OCI-M2 (cell line): ENCODE data around the gene SNAPC2.
"Not testable (repeated sequence)": the region's sequence is repeated elsewhere in the genome, so short reads cannot be mapped to it uniquely, and the experiment has no call there.

ENCODE experiments used
- DNase-seq: peaks from one replicate; lab custom pipeline; 2025; ENCODE audit not compliant: unreplicated experiment; lab: John Stamatoyannopoulos, UW

The SNAPC2 gene

DNA sequence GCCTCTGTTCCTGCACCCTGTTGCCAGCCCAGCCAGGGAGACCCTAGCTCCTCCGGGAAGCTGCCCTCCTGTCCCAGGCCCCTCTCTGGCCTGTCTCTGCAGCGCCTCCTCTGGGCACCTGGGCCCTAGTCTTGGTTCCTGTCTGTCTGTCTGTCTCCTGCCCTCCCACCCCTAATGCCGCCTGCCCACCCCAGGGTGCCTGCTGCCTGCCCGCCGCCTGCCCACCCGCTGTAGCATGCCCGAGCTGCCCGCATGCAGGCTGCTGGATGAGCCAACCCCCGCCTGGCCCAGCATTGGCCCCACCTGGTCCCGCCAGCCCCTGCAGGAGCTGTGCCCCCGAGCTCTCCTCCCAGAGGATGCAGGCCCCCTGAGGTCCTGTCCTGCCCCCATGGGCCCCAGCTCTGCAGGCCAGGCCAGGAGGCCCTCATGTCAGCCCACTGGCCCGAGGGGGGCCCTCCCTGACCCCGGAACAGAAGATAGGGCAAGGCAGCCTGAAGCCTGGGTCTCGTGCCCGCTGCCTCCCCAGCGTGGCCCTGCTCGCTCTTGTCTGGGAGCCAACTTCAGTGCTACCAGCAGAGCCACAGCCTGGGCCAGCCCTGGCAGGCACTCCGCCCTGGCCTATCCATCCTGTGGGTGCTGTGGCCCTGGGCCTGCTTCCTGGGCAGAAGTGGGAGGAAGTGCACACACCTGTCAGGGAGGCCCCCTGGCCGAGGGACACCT is 11.2 kb upstream of the SNAPC2 start:
- DNase-seq = no peak

DNA sequence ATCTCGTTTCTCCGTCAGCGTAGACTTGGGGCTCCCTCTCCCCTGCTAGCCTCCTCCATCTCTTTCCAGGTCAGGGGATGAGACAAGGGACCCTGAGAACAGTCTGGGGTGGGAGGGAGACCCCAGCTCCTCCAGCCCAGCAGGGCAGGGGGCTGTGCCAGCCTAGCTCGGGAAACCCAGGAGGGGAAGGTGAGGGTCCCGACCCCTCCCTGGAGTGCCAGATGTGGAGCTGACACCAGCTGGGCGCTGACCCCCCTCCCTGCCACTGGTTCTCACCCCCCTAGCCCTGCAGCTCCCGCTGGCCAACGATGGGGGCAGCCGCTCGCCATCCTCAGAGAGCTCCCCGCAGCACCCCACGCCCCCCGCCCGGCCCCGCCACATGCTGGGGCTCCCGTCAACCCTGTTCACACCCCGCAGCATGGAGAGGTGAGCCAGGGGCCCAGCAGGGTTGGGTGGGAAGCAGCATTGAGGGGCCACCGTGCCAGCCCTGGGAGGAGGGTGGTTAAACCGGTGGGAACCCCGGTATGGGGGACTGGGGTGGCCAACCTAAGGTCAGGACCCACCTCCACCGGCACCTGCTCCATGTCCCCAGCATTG is 10.6 kb upstream of the SNAPC2 start:
- DNase-seq = no peak

DNA sequence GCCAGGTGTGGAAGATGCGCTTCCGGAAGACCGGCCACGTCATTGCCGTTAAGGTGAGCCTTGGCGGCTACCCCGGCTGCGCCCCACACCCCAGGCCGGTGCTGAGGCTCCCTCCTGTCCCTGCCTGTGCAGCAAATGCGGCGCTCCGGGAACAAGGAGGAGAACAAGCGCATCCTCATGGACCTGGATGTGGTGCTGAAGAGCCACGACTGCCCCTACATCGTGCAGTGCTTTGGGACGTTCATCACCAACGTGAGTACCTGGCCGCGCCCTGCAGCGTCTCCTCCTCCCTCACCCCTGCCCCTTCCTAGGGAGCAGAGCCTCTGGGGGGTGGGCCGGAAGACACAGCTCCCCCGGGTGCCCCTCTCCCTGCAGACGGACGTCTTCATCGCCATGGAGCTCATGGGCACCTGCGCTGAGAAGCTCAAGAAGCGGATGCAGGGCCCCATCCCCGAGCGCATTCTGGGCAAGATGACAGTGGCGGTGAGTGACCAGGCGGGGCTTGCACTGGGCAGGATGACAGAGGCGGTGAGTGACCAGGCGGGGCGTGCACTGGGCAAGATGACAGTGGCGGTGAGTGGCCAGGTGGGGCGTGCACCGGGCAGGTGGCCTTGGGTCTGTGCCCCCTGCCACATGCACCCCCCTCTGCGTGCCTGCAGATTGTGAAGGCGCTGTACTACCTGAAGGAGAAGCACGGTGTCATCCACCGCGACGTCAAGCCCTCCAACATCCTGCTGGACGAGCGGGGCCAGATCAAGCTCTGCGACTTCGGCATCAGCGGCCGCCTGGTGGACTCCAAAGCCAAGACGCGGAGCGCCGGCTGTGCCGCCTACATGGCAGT is 9.6 kb upstream of the SNAPC2 start:
- no peak for DNase-seq

GRCh38 chr19:7911508-7912143 is 8.5 kb upstream of the SNAPC2 start:
- no peak for DNase-seq

DNA sequence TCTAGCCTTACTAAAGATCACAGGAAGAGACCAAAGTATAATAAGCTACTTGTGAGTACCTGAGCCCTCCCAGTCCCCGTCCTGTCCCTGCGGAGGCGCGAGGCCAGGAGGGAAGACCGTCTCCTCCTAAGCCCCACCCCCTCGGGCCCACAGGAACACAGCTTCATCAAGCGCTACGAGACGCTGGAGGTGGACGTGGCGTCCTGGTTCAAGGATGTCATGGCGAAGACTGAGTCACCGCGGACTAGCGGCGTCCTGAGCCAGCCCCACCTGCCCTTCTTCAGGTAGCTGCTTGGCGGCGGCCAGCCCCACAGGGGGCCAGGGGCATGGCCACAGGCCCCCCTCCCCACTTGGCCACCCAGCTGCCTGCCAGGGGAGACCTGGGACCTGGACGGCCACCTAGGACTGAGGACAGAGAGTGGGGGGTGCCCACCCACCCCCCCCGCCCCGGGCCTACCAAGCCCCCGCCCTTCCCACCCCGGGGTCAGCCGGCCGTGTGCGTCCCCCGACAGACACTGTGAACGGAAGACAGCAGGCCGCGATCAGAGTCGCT is 7.9 kb upstream of the SNAPC2 start:
- DNase-seq = no peak

DNA sequence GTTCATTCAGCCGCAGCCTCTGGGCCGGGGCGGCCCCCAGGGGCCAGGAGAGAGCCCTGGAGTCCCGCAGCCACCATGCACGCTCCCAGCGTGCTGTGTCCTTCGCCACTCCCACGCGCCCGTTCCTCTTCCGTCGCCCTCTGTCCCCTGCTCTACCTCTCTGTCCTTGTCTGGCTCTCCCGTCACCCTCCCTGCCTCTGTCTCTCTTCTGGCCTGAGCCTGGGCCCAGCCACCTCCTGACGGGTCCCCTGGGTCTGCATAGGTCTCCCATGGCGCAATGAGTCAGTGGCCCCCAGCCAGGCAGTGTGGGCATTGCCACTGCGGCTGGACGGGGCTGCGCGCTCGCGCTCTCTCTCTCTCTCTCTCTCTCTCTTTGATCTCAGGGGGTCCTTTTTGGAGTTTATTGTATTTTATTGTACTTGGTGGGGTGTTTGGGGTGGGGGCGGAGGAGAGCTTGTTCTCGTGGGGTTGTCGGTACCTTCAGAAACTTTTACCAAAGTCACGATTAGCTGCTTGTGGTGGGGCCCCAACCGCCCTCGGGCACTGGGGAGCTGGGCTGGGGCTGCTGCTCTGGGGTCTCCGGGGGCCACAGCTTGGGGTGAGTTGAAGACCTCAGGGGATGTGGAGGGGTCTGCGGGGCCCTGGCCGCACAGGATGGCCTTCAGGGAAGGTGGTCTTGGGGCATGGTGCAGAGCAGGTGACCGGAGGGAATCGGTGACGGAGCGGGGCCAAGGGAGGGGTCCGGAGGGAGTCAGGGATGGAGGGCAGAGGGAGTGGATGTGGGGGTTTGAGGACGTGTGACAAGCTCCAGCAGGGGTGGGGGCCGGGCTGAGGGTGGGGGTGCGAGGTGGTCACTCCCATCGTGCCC is 7.2 kb upstream of the SNAPC2 start:
- no peak for DNase-seq

- no peak for DNase-seq
Observed at GRCh38 chr19:7913652-7914051, 6.5 kb upstream of the SNAPC2 start.

- DNase-seq = no peak
Observed at GRCh38 chr19:7914099-7914498, 6.0 kb upstream of the SNAPC2 start.

DNA sequence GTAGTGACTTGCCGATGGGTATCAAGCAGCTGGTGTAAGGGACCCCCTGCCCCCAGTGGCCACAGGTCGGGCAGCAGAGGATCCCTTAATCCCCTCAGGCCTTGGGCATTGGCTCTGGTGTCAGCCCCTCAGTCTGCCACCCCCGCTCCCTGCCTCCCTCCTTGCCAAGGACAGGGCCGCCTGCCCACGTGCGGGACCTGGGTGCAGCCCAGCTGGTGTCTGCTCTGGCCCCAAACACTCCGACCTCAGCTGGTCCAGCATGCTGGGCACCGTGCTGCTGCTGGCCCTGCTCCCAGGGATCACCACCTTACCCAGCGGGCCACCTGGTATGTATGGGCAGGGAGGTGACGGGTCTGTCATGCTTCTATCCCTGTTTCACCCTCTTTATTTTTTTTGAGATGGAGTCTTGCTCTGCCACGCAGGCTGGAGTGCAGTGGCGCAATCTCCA is 5.5 kb upstream of the SNAPC2 start, which contains the start of gene TGFBR3L:
Gene TGFBR3L (plus strand): TSS at position 233 of the 448 bp plus-strand sequence.
- no peak for DNase-seq

DNA sequence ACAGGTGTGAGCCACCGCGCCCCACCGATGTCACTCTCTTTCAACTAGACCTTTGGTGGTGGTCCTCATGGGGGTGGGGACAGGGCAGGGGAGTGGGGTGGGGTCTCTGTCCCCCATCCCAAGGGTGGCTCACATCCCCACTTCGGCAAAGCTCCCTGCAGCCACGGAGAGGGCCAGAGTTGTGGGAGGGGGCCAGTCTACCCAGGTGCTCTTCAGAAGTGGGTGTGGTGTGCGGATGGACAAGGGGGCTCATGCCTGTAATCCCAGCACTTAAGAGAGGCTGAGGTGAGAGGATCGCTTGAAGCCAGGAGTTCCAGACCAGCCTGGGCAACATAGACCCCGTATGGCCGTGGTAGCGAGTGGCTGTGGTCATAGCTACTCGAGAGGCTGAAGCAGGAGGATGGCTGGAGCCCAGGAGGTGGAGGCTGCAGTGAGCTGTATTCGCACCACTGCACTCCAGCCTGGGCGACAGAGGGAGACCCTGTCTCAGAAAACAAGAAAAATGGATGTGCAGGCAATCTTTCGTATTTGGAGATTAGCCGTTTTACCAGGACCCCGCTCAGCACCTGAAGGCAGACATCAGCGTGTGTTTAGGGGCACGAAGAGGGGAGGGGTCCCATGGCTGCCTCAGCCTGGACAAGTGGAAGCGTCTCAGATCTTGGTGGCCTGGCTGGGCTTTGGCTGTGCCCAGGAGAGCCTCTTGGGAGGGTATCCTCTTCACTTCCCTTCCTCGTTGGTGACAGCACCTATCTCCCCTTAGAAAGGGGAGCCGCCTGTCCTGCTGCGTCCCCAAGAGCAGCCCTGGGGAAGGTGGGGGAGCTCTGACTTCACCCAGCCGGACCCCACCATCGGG is 4.7 kb upstream of the SNAPC2 start:
- DNase-seq = no peak

GRCh38 chr19:7916103-7916954 is 3.8 kb upstream of the SNAPC2 start:
- no peak for DNase-seq

GRCh38 chr19:7916955-7917266 is 3.2 kb upstream of the SNAPC2 start:
- DNase-seq = no peak

GRCh38 chr19:7917267-7918061 is 2.7 kb upstream of the SNAPC2 start:
- no peak for DNase-seq

- DNase-seq = not testable (repeated sequence)
Observed at GRCh38 chr19:7918062-7918614, 2.0 kb upstream of the SNAPC2 start.

- no peak for DNase-seq
Observed at GRCh38 chr19:7918615-7919421, 1.3 kb upstream of the SNAPC2 start.

DNA sequence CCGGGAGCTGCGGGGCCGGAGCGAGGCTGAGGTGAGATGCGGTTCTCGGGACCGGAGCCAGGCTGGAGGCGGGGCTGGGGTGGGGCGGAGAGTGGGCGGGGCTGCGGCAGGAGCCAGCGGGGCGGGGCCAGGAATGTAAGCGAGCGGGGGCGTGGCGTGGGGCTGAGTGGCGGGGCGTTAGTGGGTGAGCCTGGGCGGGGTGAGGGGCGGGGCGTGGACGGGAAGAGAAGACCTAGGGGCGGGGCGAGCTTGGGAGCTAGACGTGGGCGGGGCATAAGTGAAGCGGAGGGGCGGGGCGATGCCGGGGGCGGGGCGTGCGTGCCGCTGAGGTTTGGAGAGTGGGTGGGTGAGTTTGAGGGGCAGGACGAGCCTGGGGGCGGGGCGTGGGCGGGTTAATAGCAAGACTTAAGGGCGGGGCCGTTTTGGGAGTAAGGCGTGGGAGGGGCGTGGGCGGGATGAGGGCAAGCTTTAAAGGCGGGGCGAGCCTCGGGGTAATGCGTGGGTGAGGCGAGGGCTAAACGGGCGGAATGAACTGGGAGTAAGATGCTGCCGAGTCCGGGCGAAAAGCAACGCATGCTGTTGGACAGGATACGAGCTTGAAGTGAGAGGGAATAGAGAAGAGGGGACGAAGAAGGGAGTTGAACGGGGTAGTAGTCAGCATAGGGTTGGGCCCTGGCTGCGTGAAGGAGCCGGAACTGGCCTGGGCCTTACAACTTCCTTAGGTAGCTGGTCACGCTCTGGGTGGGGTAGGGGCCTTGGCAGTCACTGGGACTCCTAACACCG is 572 bp downstream of the SNAPC2 start:
- peak; percentile 91 for DNase-seq
